Measurements from ENCODE around the gene CTNNAL1.

Gene CTNNAL1

GRCh38 chr9:109010746-109011145 is 2.6 kb downstream of the CTNNAL1 start:
- TF ChIP-seq CTCF (IDR thresholded peaks at IDR 0.05; ENCODE audit: low read depth, low read length) = no peak

GRCh38 chr9:109005678-109006077 is 7.6 kb downstream of the CTNNAL1 start:
- no peak for TF ChIP-seq CTCF (IDR thresholded peaks at IDR 0.05; ENCODE audit: low read depth, low read length)
- DNase-seq (ENCODE audit: extremely low read depth, low read depth) = no peak

More at GRCh38 chr9:109010746-109011145, 2.6 kb downstream of the CTNNAL1 start:
- no peak for DNase-seq (ENCODE audit: extremely low read depth, low read depth)

GRCh38 chr9:109003116-109003515 is 10.2 kb downstream of the CTNNAL1 start:
- TF ChIP-seq CTCF (IDR thresholded peaks at IDR 0.05; ENCODE audit: low read depth, low read length) = no peak
- no peak for DNase-seq (ENCODE audit: extremely low read depth, low read depth)

- no peak for TF ChIP-seq CTCF (IDR thresholded peaks at IDR 0.05; ENCODE audit: low read depth, low read length)
- no peak for DNase-seq (ENCODE audit: extremely low read depth, low read depth)
These were observed 11.2 kb downstream of the CTNNAL1 start for GRCh38 chr9:109002141-109002540.

GRCh38 chr9:109001275-109001676 is 12.0 kb downstream of the CTNNAL1 start:
- no peak for TF ChIP-seq CTCF (IDR thresholded peaks at IDR 0.05; ENCODE audit: low read depth, low read length)
- no peak for DNase-seq (ENCODE audit: extremely low read depth, low read depth)

- DNase-seq (ENCODE audit: extremely low read depth, low read depth) = no peak
- no peak for TF ChIP-seq CTCF (IDR thresholded peaks at IDR 0.05; ENCODE audit: low read depth, low read length)
These were observed 16.2 kb downstream of the CTNNAL1 start for GRCh38 chr9:108997112-108997511.

GRCh38 chr9:108996643-108997042 is 16.7 kb downstream of the CTNNAL1 start:
- TF ChIP-seq CTCF (IDR thresholded peaks at IDR 0.05; ENCODE audit: low read depth, low read length) = no peak
- no peak for DNase-seq (ENCODE audit: extremely low read depth, low read depth)

Data from AG09319 (cell line).